Hematopoietic multipotent progenitor cell treated with erythropoietin and hydrocortisone succinate and interleukin-3 and kit ligand, for 8 days (in vitro differentiated cells): ENCODE data around the gene COMT.

Source experiments
- DNase-seq: peaks from one replicate; pipeline ENCODE4 v3.0.0-alpha.2; 2015

COMT gene

GRCh38 chr22:19971276-19972124, 29.9 kb downstream of the COMT start:
- DNase-seq = no peak

- DNase-seq = no peak
These were observed 30.7 kb downstream of the COMT start for GRCh38 chr22:19972251-19972650.

- no peak for DNase-seq
These were observed 31.3 kb downstream of the COMT start for GRCh38 chr22:19972652-19973550.

GRCh38 chr22:19973551-19974267, 32.1 kb downstream of the COMT start:
- DNase-seq = no peak

GRCh38 chr22:19974268-19974861, 32.8 kb downstream of the COMT start:
- peak; percentile 83 for DNase-seq

GRCh38 chr22:19974935-19975706, 33.5 kb downstream of the COMT start:
- DNase-seq = no peak

- no peak for DNase-seq
These were observed 34.1 kb downstream of the COMT start for GRCh38 chr22:19975707-19976035.

GRCh38 chr22:19976671-19977070, 35.1 kb downstream of the COMT start:
- no peak for DNase-seq

- DNase-seq = no peak
These were observed 36.0 kb downstream of the COMT start for GRCh38 chr22:19977296-19978243.

- DNase-seq = no peak
These were observed 37.2 kb downstream of the COMT start for GRCh38 chr22:19978748-19979147.

- DNase-seq = no peak
These were observed 38.3 kb downstream of the COMT start for GRCh38 chr22:19979712-19980493.

- DNase-seq = no peak
These were observed 39.2 kb downstream of the COMT start for GRCh38 chr22:19980766-19981165.

GRCh38 chr22:19981171-19981960, 39.8 kb downstream of the COMT start:
- DNase-seq = no peak

GRCh38 chr22:19981961-19982920, 40.7 kb downstream of the COMT start:
- no peak for DNase-seq

- DNase-seq = no peak
These were observed 41.5 kb downstream of the COMT start for GRCh38 chr22:19982991-19983578.

- no peak for DNase-seq
These were observed 42.2 kb downstream of the COMT start for GRCh38 chr22:19983741-19984140.

- no peak for DNase-seq
These were observed 42.7 kb downstream of the COMT start for GRCh38 chr22:19984201-19984753.
